DOHH2 (cell line): ENCODE results near the gene ACADSB.

ENCODE experiments used
- CTCF ChIP-seq: fragments of 200-600 bp; sonication (generic); IDR thresholded peaks from one replicate; pipeline ENCODE4 v1.5.1; 2014; ENCODE audit warnings: antibody characterized with exemption, mild to moderate bottlenecking, low read depth, low read length; ENCODE audit not compliant: poor library complexity, severe bottlenecking
- EZH2phosphoT487 ChIP-seq: fragments of 200-600 bp; sonication (generic); IDR thresholded peaks from 2 replicates; pipeline ENCODE4 v1.6.1; 2017; ENCODE audit warnings: borderline replicate concordance, mild to moderate bottlenecking, antibody characterized with exemption, low read length, moderate library complexity, mixed read lengths

GRCh38 chr10:122993797-122994336, 14.9 kb upstream of the ACADSB start:
- no peak for TF ChIP-seq CTCF
- TF ChIP-seq EZH2phosphoT487: no peak
